Uterus (tissue), 2 donors: ENCODE results near the gene SERGEF.

ENCODE experiments used
- CTCF ChIP-seq, 4 experiments: fragments of 200-600 bp in 2 of 4; fragments of 450-650 bp in 2 of 4; sonication (generic) in 2 of 4; IDR thresholded peaks; one replicate each; pipeline ENCODE4 v1.5.1; 2016 to 2019; ENCODE audit warnings: antibody characterized with exemption in 4 of 4, mild to moderate bottlenecking in 2 of 4, moderate library complexity in 1 of 4
- POLR2A ChIP-seq, 2 donors: fragments of 450-650 bp; IDR thresholded peaks; one replicate each; pipeline ENCODE4 v1.6.1; 2016; ENCODE audit warnings: antibody characterized with exemption in 2 of 2, mild to moderate bottlenecking in 1 of 2, moderate library complexity in 1 of 2

- TF ChIP-seq CTCF (IDR thresholded peaks at IDR 0.05) (no peak), POLR2A (IDR thresholded peaks at IDR 0.05) (no peak)
These were observed 174.7 kb downstream of the SERGEF start for GRCh38 chr11:17838102-17838501.
